GM12878 (cell line): ENCODE data around the gene HNRNPM. TPM values are rescaled to one million over a fixed set of nuclear protein-coding genes. Genes with fewer than 3 reads are reported as not detected.
A peak's percentile ranks its signal among the peaks of the same experiment; 100 is the strongest.

Experiments used
- ATAC-seq: fragments of 200-7000 bp; cut with Tn5 transposase; 3 replicates; pipeline ENCODE4 v1.9.1; 2020; ENCODE audit warnings: mild to moderate bottlenecking, moderate library complexity
- BruUV-seq: library from RNA; stranded (reverse); fragments of 400-500 nt; replicated peaks from 2 replicates; lab custom pipeline; 2021; lab: Mats Ljungman, UMichigan
- CTCF ChIA-PET: fragments of 300-600 bp; sonication (Branson Sonifier 250); formaldehyde crosslinking; extraction: SDS; loops from one replicate; lab custom pipeline; 2021; ENCODE audit warnings: inconsistent platforms; lab: Yijun Ruan, JAX
- POLR2A ChIA-PET: fragments of 350-600 bp; formaldehyde crosslinking; extraction: SDS; loops from one replicate; lab custom pipeline; 2021; ENCODE audit warnings: inconsistent platforms; lab: Charles Lee
- RAD21 ChIA-PET: fragments of 300-600 bp; sonication (Branson Sonifier 250); formaldehyde crosslinking; loops from one replicate; lab custom pipeline; 2023; ENCODE audit warnings: antibody characterized with exemption; ENCODE audit not compliant: unreplicated experiment; lab: Charles Lee
- SMC1A ChIA-PET: fragments of 300-600 bp; sonication (Branson Sonifier 250); formaldehyde crosslinking; loops from one replicate; lab custom pipeline; 2023; ENCODE audit not compliant: unreplicated experiment, uncharacterized antibody; lab: Charles Lee
- DNase-seq: peaks from one replicate; pipeline ENCODE4 v3.0.0-alpha.2; 2011; ENCODE audit warnings: low read depth, low spot score
- FAIRE-seq: peaks from 3 replicates; lab custom pipeline; 2011; peaks lifted over from hg19 to GRCh38; lab: Jason Lieb, UNC
- H2AFZ ChIP-seq: 2 replicates; pipeline ENCODE4 v1.6.0; 2011; ENCODE audit warnings: low read depth, low read length, control low read depth; ENCODE audit not compliant: control insufficient read depth
- H3K27ac ChIP-seq: 2 replicates; pipeline ENCODE4 v1.5.1; 2011; ENCODE audit warnings: control low read depth; ENCODE audit not compliant: control insufficient read depth, insufficient read depth
- H3K27me3 ChIP-seq, 2 experiments: replicated peaks in 1 of 2; 2 replicates each; pipeline versions ENCODE4 v1.6.0 to v1.6.1; 2011; ENCODE audit warnings: low read length in 1 of 2; ENCODE audit not compliant: control insufficient read depth in 2 of 2, insufficient read depth in 2 of 2
- H3K36me3 ChIP-seq, 2 experiments: 2 replicates each; pipeline ENCODE4 v1.5.1; 2011; ENCODE audit warnings: low read length in 1 of 2; ENCODE audit not compliant: control insufficient read depth in 2 of 2, insufficient read depth in 2 of 2
- H3K4me1 ChIP-seq: 2 replicates; pipeline ENCODE4 v1.6.1; 2011; ENCODE audit warnings: mild to moderate bottlenecking, low read length, moderate library complexity, mixed read lengths; ENCODE audit not compliant: control insufficient read depth, insufficient read depth
- H3K4me2 ChIP-seq: 2 replicates; pipeline ENCODE4 v1.6.0; 2011; ENCODE audit warnings: control low read depth; ENCODE audit not compliant: control insufficient read depth, insufficient read depth
- H3K4me3 ChIP-seq: fragments of 200-600 bp; sonication (generic); 2 replicates; pipeline ENCODE4 v1.5.1; 2016
- H3K79me2 ChIP-seq: 2 replicates; pipeline ENCODE4 v1.6.0; 2011; ENCODE audit warnings: low read length; ENCODE audit not compliant: control insufficient read depth, insufficient read depth
- H3K9ac ChIP-seq: 2 replicates; pipeline ENCODE4 v1.8.0; 2011; ENCODE audit warnings: low read length, control low read depth, mixed read lengths; ENCODE audit not compliant: control insufficient read depth, insufficient read depth
- H3K9me3 ChIP-seq: replicated peaks from 3 replicates; pipeline ENCODE4 v1.5.1; 2011; ENCODE audit warnings: mild to moderate bottlenecking, low read length; ENCODE audit not compliant: control insufficient read depth, insufficient read depth
- H4K20me1 ChIP-seq: 2 replicates; pipeline ENCODE4 v1.6.0; 2011; ENCODE audit not compliant: control insufficient read depth, insufficient read depth
- ASH2L ChIP-seq: fragments of 300-600, 200-600 bp; sonication (generic); IDR thresholded peaks from 2 replicates; pipeline ENCODE4 v1.6.1; 2017; ENCODE audit warnings: low read depth, mild to moderate bottlenecking, borderline replicate concordance
- ATF7 ChIP-seq: fragments of 450-650 bp; IDR thresholded peaks from 2 replicates; pipeline ENCODE4 v1.6.1; 2016; ENCODE audit warnings: low read depth, mild to moderate bottlenecking
- BMI1 ChIP-seq: fragments of 450-650 bp; IDR thresholded peaks from 2 replicates; pipeline ENCODE4 v1.6.1; 2016; ENCODE audit warnings: mild to moderate bottlenecking, moderate library complexity, borderline replicate concordance
- HDAC2 ChIP-seq: fragments of 200-600 bp; sonication (generic); IDR thresholded peaks from 2 replicates; pipeline ENCODE4 v1.6.1; 2017
- LARP7 ChIP-seq: fragments of 450-650 bp; IDR thresholded peaks from 2 replicates; pipeline ENCODE4 v1.6.1; 2017; ENCODE audit warnings: mild to moderate bottlenecking
- MXI1 ChIP-seq: fragments of 150-350 bp; IDR thresholded peaks from 2 replicates; pipeline ENCODE4 v1.6.1; 2011; ENCODE audit warnings: low read depth, mild to moderate bottlenecking, inconsistent platforms, low read length, improper control_type of control experiment
- NR2F1 ChIP-seq: fragments of 450-650 bp; conservative IDR thresholded peaks from 2 replicates; pipeline ENCODE4 v1.6.1; 2017; ENCODE audit warnings: mild to moderate bottlenecking
- SPI1 ChIP-seq: IDR thresholded peaks from 2 replicates; pipeline ENCODE4 v1.6.1; 2011; ENCODE audit warnings: low read depth, mild to moderate bottlenecking, low read length, moderate library complexity, borderline replicate concordance; ENCODE audit not compliant: insufficient read depth
- SRF ChIP-seq, 2 experiments: IDR thresholded peaks; 2 replicates each; pipeline ENCODE4 v1.6.1; 2011; ENCODE audit warnings: low read depth in 2 of 2, low read length in 2 of 2, mild to moderate bottlenecking in 1 of 2, moderate library complexity in 1 of 2
- WGBS: methylation state at CpG from one replicate; pipeline ENCODE4 v1.1.6; 2016; ENCODE audit warnings: low lambda C conversion rate; ENCODE audit not compliant: insufficient replicate concordance, insufficient coverage; ENCODE audit errors: missing lambda C conversion rate; 5-methylcytosine and 5-hydroxymethylcytosine counted together
- in situ Hi-C: fragments of 300-500 bp; cut with MboI; formaldehyde crosslinking; loops from 9 replicates; pipeline ENCODE4 v1.14.3; 2018; ENCODE audit warnings: mixed read lengths
- intact Hi-C: fragments of 100-400 bp; cut with micrococcal nuclease; formaldehyde crosslinking; loops from one replicate; pipeline ENCODE4 v1.14.2; 2022; ENCODE audit not compliant: unreplicated experiment
- polyA plus RNA-seq, 11 experiments: library from polyadenylated mRNA; depleted of rRNA in 4 of 11; unstranded in 6 of 11; stranded (reverse) in 5 of 11; fragments of >200 nt; fragmentation: Nextera tagmentation in 4 of 11; fragmentation: Illumina TruSeq in 1 of 11; extraction: Ambion mirVana in 4 of 11; extraction: Trizol in 1 of 11; gene quantifications; 1 replicate in 1 of 11; 2 replicates in 10 of 11; pipeline versions ENCODE4 v1.2.1 to v1.2.3, GENCODE V29; 2011 to 2016; ENCODE audit warnings: inconsistent platforms in 2 of 11, missing spikeins in 2 of 11, low read depth in 1 of 11
- total RNA-seq, 4 experiments: library from RNA; depleted of rRNA in 3 of 4; stranded (reverse); fragments of >200 nt in 3 of 4; fragmentation: Illumina TruSeq in 1 of 4; extraction: Trizol in 1 of 4; gene quantifications; 2 replicates each; pipeline versions ENCODE4 v1.2.1 to v1.2.3, GENCODE V29; 2013 to 2021

HNRNPM gene
- total and polyA plus RNA-seq, 10 of the 15 experiments (the other 5 are each of a cell fraction or from before 2014, with no cell fraction given), result 14.3 to 415 (median 198) TPM

- no peak for TF ChIP-seq LARP7
These were observed 1.4 kb downstream of the HNRNPM start (continued) for GRCh38 chr19:8446061-8446709.

GRCh38 chr19:8449830-8450229, 5.1 kb downstream of the HNRNPM start:
- Histone ChIP-seq H3K4me1 (peaks cover 16% of the 10 kb centered on the region), H3K27me3 (no peaks in the 10 kb centered on the region), H3K27ac (0 out of 2 replicates have a peak overlapping the region, but pooled peaks have one; percentile 18), H3K9ac (peak overlapping the region; percentile 4; the same call in 1 of the 2 replicates), H4K20me1 (peaks cover 30% of the 10 kb centered on the region), H2AFZ (no peak overlapping the region), H3K36me3 (peaks cover 6 to 18% of the 10 kb centered on the region in 2 experiments; a peak in 3 of 4 replicates), H3K4me3 (peak overlapping the region; percentile 39; the same call in 1 of the 2 replicates), H3K79me2 (peaks cover 94% of the 10 kb centered on the region), H3K9me3 (no peaks in the 10 kb centered on the region), H3K4me2 (peak overlapping the region; percentile 64)
- POLR2A ChIA-PET, result interaction anchor here (0.5 to 1.8 kb wide), 5 partner anchors 12 to 447 kb away, joined by 3 to 6 read pairs (median 4); partner anchors contain the start of gene ZNF414
- WGBS, result 13% methylated on average over 7 of the region's 8 CpGs
- SMC1A ChIA-PET, result interaction anchor here (0.8 to 1.7 kb wide), 2 partner anchors 11 to 13 kb away, joined by 3 to 5 read pairs; no protein-coding TSS in a partner anchor
- no TSS peak for BruUV-seq
- CTCF ChIA-PET, result interaction anchor here (0.6 to 2.1 kb wide), 3 partner anchors 37 to 131 kb away, joined by 3 to 9 read pairs (median 3); partner anchors contain the start of gene MARCHF2
- no peak for DNase-seq
- in situ Hi-C loops, result no loop called here
- FAIRE-seq, result no peak
- intact Hi-C loops, result no loop called here
- TF ChIP-seq MXI1 (no peak), NR2F1 (no peak), ATF7 (no peak), ASH2L (no peak), HDAC2 (no peak), BMI1 (no peak), SRF (IDR thresholded peaks at IDR 0.05; ENCODE audit: low read depth in 2 of 2, low read length in 2 of 2) (no peak), SPI1 (no peak)
- peak; percentile 5; the same call in 2 of the 3 replicates for ATAC-seq
- RAD21 ChIA-PET, result interaction anchor here (2.2 to 2.5 kb wide), 2 partner anchors 25 to 36 kb away, joined by 7 to 14 read pairs; partner anchors contain the start of gene MARCHF2
